Measurements from ENCODE around the gene LRRC8D.

Gene LRRC8D

DNA sequence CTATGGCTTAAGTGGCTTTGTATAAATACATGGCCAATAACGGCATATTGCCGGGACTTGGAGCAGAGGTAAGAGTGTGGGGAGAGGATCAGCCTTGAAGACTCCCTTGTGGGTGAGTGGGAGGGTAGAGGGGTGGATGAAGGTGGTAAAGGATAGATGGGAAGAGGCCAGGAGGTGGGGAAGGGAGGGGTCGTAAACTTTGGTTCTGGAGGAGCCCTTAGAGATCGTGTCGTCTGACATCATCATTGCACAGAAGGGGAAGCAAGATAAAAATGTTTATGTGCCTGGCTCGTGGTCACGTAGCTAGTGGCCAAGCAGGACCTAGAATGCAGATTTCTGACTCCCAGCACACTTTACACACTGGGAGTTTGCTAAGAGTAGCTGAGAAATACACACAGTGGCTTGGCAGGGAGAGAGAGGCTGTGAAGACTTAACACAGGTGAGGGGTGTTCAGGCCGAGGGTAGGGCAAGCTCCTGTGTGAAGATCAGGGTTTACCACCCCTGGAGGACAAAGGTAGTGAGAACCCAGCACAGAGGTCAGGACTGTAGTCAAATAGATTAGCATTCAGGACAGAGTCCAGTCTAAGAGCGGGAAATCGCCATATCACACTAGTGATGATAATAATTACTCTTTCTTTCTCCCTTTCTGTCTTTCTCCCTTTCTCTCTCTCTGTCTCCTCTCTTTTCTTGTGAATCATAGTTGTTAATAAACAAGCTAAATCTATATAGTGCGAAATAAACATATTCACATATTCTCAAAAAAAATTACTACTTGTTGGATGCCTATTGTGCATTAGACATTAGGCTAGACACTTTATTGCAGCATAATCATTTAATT lies 75.5 kb downstream of the LRRC8D start:
- no peak for DNase-seq (ENCODE audit: low read depth)

- no peak for DNase-seq (ENCODE audit: low read depth)
These were observed 76.7 kb downstream of the LRRC8D start for GRCh38 chr1:89897347-89898133.

- DNase-seq (ENCODE audit: low read depth): no peak
These were observed 77.3 kb downstream of the LRRC8D start for GRCh38 chr1:89898150-89898549.

DNA sequence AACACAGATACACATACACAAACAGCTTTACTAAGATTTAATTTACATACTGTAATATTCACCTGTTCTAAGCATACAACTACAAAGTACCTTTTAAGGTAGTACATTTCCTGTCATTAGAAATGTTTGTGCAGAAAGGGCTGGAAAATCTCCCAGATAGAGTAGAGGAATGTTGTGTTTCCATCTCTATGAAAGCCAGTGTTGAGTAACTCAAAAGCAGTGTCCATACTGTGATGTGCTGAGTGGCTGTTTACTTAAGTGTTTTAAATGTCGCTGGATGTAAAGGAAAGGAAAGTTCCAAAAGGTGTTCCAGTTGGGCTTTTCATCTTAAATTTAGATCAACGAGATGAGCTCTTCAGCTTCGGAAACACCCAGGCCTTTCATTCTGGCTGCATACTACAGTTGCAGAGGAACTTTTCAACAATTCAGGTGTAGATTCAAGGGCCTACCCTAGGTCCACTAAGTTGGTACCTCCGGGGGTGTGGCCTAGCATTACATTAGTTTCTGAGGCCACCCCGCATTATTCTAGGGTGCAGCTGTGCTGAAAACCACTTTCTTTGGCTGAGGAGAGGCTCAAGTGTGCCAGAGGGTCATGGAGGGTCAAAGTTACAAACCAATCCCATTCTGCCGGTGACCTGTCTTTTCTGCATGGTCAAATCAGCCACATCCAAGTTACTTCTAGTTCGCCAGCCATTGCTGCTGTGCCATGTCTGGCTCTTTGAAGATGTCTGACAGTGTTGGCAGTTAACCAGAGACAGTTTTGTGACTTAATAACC lies 78.1 kb downstream of the LRRC8D start:
- DNase-seq (ENCODE audit: low read depth): no peak

- no peak for DNase-seq (ENCODE audit: low read depth)
These were observed 79.5 kb downstream of the LRRC8D start for GRCh38 chr1:89900323-89900722.

- no peak for DNase-seq (ENCODE audit: low read depth)
These were observed 80.2 kb downstream of the LRRC8D start for GRCh38 chr1:89900791-89901708.

DNA sequence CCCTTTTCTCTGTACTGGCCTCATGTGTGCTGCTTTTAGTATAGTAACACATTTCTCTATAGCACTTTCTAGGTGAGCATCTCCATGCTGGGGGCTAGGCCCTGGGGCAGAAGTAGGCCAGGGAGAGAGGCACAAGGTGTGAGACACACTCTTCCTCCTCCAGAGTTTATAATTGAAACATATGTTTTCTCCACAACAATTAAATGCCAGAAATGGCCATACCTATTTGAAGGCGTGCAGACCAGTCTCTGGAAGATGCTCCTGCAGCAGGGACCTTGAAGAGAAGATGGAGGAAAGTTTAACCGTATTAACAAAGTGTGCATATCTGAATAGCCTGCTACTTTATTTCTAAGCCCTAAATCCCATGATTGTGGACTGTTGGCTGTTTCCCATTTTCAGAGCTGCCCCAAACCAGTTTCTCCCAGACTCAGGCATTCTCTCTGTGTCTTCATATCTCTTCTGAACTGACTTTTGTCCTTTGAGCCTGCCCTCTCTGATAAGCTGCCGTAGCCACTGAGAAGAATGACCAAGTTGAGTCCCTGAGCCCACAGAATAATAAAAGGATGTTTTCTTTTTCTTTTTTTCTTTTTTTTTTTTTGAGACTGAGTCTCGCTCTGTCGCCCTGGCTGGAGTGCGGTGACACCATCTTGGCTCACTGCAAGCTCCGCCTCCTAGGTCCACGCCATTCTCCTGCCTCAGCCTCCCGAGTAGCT lies 81.3 kb downstream of the LRRC8D start:
- DNase-seq (ENCODE audit: low read depth): no peak

DNA sequence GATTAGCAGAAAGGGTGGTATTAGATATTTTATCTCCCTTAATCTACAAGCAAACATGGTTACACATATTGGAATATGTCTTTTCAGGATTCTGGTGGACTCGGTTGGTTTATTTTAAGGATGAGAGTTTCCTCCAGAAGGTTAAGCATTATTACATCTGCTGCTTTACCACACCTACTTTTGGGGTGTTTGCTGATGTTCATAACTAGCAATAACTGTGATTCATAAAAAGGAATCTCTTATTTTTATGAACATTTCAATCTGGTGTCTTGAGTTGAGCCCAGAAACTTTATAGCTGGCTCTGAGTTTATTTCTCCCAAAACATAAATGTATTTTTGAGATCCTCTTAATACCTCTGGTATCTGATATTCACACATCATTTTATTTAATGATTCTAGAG lies 82.7 kb downstream of the LRRC8D start:
- DNase-seq (ENCODE audit: low read depth): no peak

DNA sequence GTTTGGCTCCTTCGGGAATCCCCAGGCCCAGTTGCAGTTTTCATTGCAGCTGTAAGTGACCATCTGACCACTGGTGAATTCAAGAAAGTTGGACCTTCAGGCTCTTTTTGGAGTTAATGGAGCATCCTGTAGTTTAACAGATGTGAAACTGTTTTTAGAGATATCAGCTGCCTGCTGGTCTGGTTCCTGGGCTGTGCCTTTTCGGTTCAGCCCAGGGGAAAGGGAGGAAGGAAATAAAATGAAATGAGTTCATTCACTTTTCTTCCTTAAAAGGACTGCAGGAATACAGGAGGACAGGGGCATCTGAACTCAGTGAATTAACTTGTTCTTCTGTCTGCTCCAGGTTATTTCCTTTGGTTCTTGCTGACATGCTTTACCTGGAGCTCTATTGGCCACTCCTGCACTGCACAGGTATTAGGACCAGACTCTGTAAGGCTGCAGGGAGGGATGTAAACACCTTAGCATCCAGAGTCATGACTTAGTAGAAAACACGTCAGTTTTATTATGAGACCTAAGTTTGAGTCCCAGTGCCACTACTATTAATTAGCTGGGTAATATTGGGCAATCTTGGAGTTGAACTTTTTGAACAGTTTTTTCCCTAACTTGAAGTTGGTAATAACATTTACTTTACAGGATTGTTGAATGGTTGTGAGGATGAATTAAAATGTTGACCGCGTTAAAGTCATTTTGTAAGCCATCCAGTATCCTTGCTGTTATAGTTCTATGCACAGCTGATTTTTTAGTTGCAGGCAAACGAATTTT lies 83.6 kb downstream of the LRRC8D start:
- no peak for DNase-seq (ENCODE audit: low read depth)

GRCh38 chr1:89905395-89906058 lies 84.7 kb downstream of the LRRC8D start:
- peak; percentile 25 for DNase-seq (ENCODE audit: low read depth)

DNA sequence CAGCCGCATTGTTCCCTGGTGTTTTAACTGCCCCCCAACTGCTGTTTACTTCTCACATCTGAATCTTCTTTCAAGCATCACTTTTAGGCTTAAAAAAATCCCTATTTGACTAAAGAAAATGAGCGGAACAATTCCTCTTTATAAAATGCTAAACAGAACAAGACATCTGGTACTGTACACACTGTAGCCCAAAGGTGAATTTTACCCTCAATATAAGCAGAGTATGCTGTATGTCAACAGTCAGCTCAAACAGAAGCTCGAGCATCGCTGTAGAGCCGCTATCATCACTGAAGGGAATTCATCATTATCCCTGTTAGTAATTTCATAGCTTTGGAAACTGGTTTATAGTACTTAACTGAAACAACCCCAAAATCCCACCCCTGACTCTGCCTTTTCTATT lies 85.3 kb downstream of the LRRC8D start:
- no peak for DNase-seq (ENCODE audit: low read depth)

DNA sequence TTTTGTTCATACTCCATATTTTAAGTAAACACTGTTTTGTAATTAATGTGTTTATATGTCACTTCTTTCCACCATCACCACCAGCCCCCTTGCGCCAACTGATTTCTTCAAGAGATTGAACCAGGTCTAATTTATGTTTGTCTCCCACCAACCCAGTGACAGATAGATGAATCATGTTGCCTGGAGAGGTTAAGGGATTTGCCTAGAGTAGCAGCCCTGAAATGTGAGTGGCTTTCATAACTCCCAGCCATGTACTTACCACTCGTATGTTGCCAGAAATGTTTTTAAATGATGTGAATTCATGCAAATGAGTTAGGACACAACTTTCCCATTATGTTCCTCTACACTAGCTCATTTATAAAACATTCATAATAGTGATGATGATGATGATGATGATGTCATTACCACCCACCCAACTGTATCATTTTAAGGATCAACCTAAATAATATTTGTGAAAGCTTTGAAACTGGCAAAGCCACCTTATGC lies 86.9 kb downstream of the LRRC8D start:
- DNase-seq (ENCODE audit: low read depth): peak; percentile 65

- no peak for DNase-seq (ENCODE audit: low read depth)
These were observed 87.4 kb downstream of the LRRC8D start for GRCh38 chr1:89908273-89908671.

- peak; percentile 62 for DNase-seq (ENCODE audit: low read depth)
These were observed 88.0 kb downstream of the LRRC8D start for GRCh38 chr1:89908672-89909436.

GRCh38 chr1:89910268-89910667 lies 89.4 kb downstream of the LRRC8D start:
- no peak for DNase-seq (ENCODE audit: low read depth)

DNA sequence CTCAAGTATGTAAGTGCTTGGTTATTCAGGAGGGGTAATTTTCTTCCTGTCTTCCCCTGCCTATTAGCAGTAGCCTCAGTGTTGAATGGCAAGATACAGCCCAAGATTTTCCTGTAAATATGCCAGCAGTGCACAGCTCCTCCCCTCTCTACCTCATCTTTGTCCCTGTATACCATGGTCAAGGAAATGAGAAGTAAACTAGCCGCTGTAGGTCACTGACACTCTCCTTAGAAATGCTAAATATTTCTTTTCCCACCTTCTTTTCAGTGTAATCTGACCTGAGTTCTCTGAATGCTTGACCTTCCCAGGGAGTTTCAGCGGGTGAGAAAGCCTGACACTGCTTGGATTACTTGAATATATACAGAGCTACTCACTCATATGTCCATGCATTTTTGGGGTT lies 89.9 kb downstream of the LRRC8D start:
- peak; percentile 66 for DNase-seq (ENCODE audit: low read depth)

- no peak for DNase-seq (ENCODE audit: low read depth)
These were observed 90.6 kb downstream of the LRRC8D start for GRCh38 chr1:89911191-89911991.

DNA sequence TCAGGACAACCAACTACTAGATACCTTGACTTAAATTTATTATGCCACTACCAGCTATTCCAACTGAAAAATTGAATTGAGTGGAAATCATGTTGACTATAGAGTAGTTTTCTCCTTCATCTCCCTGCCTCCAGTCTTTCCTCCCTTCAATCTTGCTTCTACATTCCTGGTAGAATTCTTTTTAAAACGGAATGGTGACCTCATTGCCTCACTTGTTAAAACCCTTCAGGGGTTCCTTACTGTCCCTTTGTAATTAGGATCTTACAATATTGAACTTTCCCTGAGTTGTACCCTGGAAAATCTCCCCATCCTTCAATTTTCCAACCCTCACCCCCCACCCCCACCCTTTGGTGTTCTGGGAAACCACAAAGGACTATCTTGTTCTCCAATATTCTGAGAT lies 91.2 kb downstream of the LRRC8D start:
- no peak for DNase-seq (ENCODE audit: low read depth)
